HG03439 (cell line): Measurements from ENCODE around the gene CEMP1.

Source experiments
- ATAC-seq: cut with Tn5 transposase; IDR thresholded peaks from one replicate; pipeline ENCODE4 v1.9.1; 2021; ENCODE audit warnings: mild to moderate bottlenecking, moderate library complexity; ENCODE audit not compliant: unreplicated experiment

The CEMP1 gene

DNA sequence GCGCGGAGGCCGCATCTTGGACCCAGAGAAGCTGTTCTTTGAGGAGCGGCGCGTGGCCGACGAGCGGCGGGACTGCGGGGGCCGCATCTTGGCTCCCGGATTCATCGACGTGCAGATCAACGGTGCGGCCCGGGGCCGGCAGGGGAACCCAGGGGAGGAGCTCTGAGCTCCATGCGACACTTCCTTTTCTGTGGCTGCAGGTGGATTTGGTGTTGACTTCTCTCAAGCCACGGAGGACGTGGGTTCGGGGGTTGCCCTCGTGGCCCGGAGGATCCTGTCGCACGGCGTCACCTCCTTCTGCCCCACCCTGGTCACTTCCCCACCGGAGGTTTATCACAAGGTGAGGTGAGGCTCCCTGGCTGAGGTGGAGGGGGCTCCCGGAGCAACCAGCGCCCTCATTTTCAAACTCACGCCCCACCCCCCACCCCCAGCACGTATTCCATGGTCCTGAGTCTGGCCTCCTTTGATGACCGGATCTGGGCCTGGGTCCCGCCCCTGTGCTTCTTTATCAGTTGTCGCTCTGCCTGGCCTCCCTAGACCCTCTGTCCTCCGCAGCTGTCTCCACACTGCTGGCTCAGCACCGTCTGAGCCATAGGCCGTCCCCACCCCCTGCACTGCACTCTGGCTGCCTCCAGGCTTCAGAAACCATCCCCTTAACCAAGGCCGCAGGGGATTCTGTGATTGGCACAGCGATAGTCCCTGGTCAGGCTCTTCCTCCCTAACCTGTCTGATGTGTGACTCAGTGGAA is 10.2 kb downstream of the CEMP1 start:
- ATAC-seq = no peak

DNA sequence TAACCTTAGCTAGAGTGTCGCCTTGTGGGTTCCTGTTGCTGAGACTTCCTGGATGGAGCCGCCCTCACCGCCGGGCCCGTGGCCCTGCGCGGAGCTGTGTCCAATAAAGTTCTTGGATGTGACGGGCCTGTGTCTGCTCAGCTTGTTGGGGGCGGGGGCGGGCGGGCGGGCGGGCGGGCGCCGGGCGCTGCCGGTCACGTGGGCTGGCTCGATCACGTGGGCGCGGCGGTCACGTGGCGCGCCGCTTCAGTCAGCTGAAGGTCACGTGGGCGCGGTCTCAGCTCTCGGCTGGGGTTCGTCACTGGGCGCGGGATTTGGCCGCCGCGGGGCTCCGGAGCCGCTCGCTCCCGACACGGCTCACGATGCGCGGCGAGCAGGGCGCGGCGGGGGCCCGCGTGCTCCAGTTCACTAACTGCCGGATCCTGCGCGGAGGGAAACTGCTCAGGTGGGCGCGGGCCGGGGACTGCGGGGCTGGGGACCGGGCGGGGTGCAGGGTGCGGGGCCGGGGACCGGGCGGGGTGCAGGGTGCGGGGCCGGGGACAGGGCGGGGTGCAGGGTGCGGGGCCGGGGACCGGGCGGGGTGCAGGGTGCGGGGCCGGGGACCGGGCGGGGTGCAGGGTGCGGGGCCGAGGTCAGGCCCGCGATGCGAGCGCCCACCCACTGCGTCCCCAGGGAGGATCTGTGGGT is 11.0 kb downstream of the CEMP1 start, which contains the start of gene AMDHD2:
Gene AMDHD2 (plus strand): TSS at position 275 of the 687 bp plus-strand sequence. CDS start 88 bp downstream, at position 363.
- ATAC-seq = peak; percentile 43

DNA sequence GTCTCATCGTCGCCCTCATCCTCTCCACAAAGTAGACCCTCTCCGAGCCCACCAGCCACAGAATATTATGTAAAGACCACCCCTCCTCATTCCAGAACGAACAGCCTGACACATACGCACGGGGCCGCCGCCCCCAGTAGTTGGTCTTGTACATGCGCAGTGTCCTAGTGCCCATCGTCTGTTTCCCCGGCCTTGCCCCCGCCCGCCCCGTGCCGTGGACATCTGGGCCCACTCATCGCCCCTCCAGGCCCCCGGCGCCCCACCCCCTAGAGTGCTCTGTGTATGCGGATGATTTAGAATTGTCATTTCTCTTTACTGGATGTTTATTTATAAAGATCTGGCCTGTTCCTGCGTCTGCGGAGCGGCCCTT is 11.5 kb downstream of the CEMP1 start:
- no peak for ATAC-seq

DNA sequence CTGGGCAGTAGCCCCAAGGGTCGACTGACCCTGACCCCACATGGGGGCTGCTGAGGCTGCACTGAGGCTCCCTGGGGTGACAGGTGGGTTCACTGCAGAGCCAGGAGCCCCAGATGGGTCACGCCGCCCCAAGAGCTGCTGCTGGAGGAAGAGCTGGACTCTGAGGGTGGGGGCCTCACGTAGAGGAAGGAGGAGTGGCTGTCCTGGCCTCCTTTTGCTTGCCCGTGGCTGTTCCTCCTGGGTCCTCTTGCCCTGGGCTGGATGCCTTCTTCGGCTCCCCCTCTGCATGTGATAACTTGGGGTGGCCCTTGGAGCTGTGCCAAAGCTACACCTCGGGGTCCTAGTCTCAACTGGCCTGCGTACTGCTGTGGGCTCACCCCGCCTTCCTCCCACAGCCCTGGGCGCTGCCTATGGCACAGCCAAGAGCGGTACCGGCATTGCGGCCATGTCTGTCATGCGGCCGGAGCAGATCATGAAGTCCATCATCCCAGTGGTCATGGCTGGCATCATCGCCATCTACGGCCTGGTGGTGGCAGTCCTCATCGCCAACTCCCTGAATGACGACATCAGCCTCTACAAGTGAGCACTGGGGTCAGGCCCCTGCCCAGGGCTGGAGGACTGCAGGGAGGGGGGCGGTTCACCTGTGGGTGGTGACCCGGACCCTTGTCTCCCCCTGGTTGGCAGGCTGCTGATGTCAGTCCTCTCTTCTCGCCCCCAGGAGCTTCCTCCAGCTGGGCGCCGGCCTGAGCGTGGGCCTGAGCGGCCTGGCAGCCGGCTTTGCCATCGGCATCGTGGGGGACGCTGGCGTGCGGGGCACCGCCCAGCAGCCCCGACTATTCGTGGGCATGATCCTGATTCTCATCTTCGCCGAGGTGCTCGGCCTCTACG is 12.1 kb downstream of the CEMP1 start:
- ATAC-seq = no peak

DNA sequence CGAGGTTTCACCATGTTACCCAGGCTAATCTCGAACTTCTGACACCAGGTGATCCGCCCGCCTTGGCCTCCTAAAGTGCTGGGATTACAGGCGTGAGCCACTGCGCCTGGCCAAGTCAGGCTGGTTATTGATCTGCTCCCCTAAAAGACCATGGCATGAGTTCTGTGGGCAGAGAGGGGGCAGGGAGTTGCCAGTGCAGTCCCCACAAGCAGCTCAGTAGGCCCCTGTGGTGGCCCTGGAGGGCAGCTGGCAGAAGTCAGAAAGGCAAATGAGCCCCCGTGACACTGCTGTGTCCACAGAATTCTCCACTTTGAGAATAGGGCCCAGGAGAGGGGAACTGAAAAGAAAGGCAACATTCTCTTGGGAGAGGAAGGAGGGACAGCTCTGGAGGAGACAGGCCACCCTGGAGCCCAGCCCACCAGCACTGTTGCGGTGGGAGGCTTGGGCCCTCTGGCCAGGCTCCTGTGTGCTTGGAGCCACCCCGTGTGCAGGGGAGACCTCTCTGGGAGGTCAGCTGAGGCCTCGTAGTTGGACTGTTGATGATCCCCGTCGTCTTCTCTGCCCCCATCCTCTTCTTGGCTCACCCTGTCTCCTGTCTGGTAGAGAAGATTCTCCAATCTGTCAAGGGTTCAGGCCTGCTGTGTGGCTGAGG is 13.1 kb downstream of the CEMP1 start:
- ATAC-seq = no peak

DNA sequence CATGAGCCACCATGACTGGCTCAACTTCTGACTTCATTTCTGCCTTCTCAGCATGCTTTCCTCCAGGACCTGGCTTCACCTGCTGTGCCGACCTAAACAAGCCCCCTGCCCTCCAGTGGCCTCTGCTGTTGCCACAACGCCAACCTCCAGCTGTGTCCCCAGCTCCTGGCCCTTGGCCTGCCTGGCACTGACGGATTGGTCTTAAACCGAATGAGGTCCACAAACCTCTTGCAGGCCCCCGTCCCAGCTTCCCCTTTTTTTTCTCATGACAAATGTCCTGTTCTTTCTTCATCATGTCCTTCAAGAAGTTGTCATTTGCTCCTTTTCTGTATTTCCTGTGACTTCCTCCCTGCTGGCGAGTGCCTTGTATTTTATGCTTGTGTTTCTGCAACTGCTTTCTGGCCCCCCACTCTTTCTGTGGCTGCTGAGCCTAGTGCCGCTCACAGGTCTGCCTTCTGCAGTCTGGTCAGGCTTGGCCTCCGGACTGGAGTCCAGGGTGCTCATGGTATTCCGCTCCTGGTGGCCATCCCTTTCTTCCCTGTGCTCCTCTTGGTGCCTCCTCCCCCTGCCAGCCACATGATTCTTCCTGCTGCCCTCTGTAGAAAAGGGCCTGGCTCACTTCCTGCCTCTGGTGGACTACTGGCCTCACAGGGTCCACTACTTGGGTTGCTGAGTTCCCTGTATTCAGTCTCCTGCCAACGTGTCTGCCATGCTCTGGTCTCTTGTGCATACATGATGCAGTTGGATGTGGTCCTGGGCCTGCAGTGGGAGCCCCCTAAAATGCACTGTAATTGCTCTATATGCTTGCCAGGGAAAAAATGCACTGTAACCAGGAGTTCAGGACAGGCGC is 14.6 kb downstream of the CEMP1 start:
- ATAC-seq = no peak

DNA sequence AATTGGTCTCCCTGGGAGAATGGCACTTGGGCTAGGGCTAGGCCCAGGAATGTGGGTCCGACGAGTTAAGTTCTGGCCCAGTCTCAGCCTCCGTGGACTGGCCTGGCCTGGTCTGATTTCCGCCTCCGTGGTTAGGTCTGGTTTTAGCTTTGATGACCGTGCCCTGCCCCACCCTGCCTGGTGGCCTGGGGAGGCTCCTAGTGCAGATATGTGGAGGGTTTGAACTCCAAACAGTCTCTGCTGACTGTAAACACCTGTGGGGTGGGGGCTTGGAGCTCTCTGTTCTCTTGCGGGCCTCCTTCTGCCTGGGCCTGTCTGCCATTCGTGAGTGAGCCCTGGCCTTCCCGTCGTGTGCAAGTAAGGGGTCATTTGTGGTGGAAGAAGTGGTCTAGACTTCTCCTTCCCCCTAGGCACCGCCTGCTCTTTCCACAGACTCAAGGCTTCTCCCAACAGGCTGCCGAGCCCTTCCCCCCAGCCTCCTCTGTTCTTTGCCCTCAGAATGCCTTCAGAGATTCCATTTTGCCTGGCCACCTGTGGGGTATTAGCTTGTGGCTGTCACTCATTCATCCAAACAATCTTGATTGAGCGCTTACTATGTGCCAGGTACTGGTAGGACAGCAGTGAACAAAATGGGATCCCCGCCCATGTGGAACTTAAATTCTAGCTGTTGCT is 15.9 kb downstream of the CEMP1 start:
- ATAC-seq = no peak

DNA sequence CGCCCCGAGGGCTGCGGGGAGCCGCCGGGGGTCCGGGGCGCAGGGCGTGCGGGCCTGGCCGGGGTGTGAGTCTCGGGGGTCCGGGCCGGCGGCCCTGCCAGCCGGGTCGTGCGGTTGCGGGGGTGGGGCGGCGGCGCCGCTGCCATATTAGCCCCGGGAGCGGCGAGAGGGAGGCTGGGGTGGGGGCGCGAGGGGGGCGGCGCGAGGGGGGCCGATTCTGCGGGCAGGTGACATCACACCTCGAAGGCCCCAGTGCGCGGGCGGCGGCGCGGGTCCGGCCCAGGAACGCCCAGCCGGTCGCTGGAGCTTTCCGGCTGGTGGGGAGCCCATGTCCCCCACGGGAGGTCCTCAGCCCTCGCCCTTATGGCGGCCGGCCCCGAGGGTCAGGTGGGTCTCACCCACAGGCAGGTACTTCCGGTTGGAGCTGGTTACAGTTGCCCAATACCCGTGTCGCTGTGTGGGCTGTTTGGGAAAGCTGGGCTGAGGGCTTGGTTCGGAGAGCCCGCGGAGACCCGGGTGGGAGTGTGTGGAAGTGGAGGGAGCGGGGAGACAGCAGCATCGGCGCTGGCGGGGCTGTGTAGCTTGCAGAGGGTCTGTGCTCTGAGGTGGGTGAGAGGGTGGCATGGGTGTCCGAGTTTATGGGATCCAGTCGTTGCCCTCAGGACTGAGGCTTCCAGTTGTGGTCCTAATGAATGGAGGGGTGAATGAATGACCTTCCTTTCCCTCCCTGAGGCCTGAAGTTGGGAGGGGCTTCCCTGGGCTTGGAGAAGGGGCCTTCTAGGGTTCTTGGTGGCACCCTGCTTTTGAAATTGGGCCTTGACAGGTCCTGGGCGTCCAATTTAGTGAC is 16.7 kb downstream of the CEMP1 start:
- ATAC-seq = no peak

DNA sequence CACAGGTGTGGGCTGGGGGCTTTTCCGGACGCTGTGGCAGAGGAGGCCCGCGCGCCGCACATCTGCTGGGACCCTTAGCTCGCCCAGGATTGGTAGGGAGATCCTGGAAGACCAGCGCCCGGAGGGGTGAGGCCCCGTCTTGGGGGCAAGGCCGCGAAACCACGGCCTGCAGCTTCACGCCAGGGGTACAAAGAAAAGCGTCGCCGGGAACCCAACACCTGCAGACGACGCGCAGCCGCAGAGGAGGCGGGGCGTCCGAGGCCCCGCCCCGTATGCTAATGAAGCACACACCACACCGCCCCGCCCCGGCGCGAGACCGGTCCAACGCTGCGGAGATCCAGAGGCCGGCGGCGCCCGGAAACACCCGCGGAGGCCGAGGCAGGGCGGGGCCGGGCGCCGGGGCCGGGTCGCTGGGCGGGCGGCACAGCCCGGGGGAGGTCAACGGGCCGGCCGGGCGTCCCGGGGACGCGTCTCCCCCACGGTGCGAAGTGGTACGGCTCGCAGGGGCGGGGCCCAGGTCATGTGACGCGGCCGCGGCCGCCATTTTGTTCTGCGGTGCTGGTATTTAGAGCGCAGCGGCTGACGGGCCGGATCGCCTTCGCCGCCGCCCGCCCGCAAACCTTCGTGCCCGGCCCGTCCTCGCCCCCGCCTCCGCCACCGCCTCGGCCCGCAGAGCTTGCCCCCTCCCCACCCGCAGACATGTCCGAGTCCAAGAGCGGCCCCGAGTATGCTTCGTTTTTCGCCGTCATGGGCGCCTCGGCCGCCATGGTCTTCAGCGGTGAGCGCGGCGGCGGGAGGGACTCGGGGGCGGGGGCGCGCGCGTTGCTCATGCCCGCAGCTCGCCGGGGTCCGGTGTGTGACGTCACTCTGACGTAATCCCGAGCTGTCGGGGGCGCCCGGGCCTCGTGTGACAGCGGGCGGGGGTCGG is 17.5 kb downstream of the CEMP1 start, which contains the start of gene ATP6V0C:
Gene ATP6V0C (plus strand): TSS at position 548 of the 928 bp plus-strand sequence. CDS start 152 bp downstream, at position 700.
- ATAC-seq = peak; percentile 66

DNA sequence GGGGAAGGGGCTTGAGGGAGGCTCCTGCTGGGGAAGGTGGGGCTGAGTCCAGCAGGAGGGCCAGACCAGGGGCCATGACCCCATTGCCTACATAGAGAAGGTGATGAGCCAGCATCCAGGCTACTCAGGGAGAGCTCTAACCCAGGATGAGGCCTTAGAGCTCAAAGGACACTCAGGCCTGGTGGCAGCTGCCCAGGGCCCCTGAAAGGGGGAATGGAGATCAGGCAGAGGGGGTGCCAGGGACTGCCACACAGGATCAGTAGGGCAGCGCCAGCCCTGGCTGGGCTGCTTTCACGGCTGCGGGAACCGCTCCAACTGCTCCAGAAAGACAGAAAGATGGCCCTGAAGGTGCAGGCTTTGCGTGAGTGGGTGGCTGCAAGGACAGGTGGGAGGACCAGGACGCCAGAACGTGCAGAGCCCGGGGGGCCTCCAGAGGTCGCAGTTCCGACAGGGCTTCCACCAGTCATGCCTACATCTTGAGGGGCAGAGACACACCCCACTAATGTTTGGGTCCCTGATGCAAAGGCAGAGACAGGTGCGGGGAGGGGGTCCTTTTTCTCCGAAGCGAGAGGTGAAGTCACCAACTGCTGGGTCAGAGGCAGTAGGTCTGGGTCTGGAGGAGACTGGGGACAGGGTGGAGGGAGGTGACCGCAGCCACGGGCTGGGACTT is 18.3 kb downstream of the CEMP1 start:
- ATAC-seq = no peak

DNA sequence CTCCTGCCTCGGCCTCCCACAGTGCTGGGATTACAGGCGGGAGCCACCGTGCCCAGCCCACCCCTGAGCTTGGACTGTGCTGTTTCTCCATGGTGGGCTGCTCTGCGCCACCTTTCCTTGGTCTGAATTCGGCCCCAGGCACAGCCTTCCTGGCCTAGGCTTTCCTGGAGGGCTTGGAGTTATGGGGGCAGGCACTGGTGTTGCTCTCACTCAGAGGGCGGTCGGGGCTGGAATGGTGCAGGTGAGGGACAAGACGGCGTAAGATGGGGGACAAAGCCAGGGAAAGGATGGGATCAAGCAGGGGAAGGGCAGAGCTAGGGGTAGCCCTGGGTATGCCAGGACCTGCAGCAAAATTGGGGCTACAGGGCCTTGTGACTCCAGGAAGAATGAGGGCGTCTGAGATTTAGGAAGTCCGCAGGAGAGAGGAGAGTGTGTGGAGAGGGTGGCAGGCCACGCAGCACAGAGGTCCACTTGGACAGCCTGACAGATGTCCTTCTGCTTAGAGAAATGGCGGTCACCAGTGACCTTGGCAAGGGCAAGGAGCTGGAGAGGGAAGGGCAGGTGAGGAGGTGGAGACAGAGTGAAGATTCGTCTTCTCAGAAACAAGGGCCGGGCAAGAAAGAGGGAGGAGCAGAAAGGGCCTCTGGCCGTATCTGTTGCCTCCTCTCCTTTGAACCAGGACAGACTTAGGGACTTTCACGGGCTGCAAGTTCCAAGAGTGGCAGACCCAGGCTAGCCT is 19.0 kb downstream of the CEMP1 start:
- ATAC-seq = no peak

DNA sequence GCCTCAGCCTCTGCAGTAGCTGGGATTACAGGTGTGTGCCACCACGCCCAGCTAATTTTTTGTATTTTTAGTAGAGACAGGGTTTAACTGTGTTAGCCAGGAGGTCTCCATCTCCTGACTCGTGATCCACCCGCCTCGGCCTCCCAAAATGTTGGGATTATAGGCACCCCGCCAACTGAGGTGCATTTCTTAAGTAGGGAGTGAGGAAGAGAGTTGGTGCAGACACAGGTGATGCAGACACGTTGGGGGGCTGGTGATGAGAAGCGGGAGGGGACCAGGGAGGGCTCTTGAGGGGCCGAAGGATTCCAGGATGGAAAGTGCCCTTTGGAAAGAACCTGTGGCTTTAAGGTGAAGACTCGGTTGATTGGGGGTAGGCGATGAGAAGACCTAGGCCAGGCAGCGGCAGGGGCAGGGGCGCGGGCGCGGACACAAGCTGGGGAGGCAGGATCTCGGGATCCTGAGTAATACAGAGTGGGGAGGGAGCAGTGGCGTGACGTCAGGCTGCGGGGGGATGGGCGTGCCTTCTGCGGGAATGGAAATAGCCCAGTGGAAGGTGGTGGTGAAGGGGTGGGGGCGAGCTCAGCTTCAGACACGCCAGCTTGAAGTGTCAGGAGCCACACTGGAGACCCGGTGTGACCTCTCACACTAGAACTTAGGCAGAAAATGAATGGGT is 19.9 kb downstream of the CEMP1 start:
- no peak for ATAC-seq

DNA sequence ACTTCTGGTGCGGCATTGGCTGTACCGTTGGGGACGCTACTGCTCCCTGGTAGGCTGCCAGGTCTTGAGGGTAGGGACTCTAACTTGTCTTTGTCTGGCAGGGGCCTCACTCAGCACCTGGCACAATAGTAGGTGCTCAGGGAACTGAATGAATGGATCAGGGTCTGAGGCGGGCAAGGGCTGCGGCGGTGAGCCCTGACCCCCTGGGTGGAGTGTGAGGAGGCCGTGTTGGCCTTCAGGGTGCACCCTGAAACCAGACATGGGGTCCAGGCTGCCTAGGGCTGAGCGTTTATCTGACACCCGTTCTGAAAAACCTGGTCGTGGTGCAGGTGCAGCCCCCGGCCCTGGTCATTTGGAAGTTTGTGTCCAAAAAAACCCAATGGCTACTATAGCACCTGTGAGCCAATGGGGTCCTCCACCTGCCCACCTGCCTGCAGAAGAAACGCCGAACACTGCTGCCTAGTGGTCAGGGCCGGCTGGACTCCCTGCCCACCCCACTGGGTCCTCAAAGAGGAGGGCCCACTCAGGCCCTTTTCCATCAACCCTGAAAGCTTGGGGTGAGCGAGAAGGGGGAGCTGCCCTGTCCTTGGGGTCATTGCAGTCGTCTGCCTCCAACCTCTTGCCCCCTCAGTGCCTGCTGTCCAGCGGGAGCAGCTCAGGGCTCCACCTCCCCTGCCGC is 22.3 kb downstream of the CEMP1 start:
- ATAC-seq = no peak

DNA sequence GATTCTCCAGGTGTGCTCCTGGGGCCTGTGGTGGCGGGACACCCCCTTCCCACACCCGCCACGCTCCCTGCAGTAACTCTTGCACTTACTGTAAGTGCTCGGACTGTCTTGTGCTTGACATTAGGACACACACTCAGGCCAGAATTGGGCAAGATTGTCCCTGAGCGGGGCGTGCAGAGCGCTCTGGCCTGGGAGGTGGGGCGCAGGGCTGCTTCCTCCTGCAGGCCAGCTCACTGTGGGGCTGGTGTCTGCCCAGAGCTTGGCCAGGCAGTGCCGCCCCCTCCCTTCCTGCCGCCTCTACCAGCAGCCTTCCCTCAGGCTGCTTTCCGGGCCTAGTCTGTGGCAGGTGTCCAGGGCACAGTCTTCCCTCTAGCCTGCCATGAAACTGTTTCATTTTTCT is 23.5 kb downstream of the CEMP1 start:
- no peak for ATAC-seq

DNA sequence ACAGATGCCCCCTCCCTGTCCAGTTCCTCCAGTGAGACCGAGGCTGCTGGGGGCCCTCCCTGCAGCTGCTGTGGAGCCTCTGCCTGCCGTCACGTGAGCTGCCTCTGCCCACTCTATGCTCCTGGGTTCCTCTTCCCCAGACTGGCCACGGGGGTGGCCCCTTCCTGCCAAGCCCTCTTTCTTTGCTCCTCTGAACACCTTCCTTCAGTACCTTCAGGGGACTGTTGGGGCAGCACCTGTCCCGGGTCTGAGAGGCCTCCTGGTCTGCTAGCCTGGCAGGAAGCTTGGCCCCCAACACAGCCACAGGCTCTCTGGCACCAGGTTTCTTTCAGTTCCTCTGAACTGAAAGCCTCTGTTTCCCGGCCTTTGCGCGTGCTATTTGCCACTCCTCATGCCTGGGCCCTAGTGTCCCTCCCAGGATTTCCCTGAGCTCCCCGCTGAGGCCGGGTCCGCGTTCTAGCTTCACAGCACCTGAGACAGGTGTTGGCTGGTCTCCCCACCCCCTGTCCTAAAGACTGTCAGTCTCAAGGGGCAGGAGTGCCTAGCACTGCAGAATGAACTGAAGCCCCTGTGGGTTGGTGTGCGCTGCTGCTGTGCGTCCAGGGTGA is 24.1 kb downstream of the CEMP1 start:
- no peak for ATAC-seq
